Calu3 (cell line): ENCODE measurements around the gene ASPRV1. TPM values are rescaled to one million over a fixed set of nuclear protein-coding genes. Genes with fewer than 3 reads are reported as not detected.
A peak's percentile ranks its signal among the peaks of the same experiment; 100 is the strongest.

ENCODE experiments used
- BruUV-seq: library from RNA; stranded (reverse); fragments of 400-500 nt; replicated peaks from 2 replicates; lab custom pipeline; 2021; lab: Mats Ljungman, UMichigan
- CTCF ChIA-PET: fragments of 300-600 bp; sonication (Branson Sonifier 250); formaldehyde crosslinking; loops from one replicate; lab custom pipeline; 2022; ENCODE audit warnings: antibody characterized with exemption; lab: Charles Lee
- DNase-seq: peaks from one replicate; pipeline ENCODE4 v3.0.0; 2022
- H3K27ac Mint-ChIP-seq: one replicate; pipeline ENCODE4 v1.8.0; 2022; ENCODE audit warnings: mixed read lengths; ENCODE audit not compliant: unreplicated experiment
- H3K27me3 Mint-ChIP-seq: one replicate; pipeline ENCODE4 v1.8.0; 2022; ENCODE audit warnings: mixed read lengths; ENCODE audit not compliant: unreplicated experiment
- H3K36me3 Mint-ChIP-seq: one replicate; pipeline ENCODE4 v1.8.0; 2022; ENCODE audit warnings: mild to moderate bottlenecking, moderate library complexity, mixed read lengths; ENCODE audit not compliant: insufficient read depth, unreplicated experiment
- H3K4me1 Mint-ChIP-seq: one replicate; pipeline ENCODE4 v1.8.0; 2022; ENCODE audit warnings: mild to moderate bottlenecking, low read depth, mixed read lengths; ENCODE audit not compliant: unreplicated experiment
- H3K4me3 Mint-ChIP-seq: one replicate; pipeline ENCODE4 v1.8.0; 2022; ENCODE audit warnings: mild to moderate bottlenecking, low read depth, moderate library complexity, mixed read lengths; ENCODE audit not compliant: unreplicated experiment
- H3K9me3 Mint-ChIP-seq: one replicate; pipeline ENCODE4 v1.8.0; 2022; ENCODE audit warnings: low read depth, mixed read lengths; ENCODE audit not compliant: unreplicated experiment
- CTCF ChIP-seq: fragments of 200-600 bp; IDR thresholded peaks from one replicate; pipeline ENCODE4 v1.8.0; 2022; ENCODE audit warnings: antibody characterized with exemption; ENCODE audit not compliant: unreplicated experiment
- intact Hi-C: fragments of 100-400 bp; cut with micrococcal nuclease; formaldehyde crosslinking; loops from one replicate; pipeline ENCODE4 v1.10.0; 2022; ENCODE audit not compliant: unreplicated experiment
- total RNA-seq: library from RNA; stranded (reverse); gene quantifications from 2 replicates; pipeline ENCODE4 v1.2.3, GENCODE V29; 2022

ASPRV1 gene
- total RNA-seq, 1 experiment from 2014 or later: 0.17 TPM

GRCh38 chr2:69937968-69938367 is 23.5 kb downstream of the ASPRV1 start:
- peaks cover 25% of the 10 kb centered on the region for H3K4me1 Mint-ChIP-seq
- intact Hi-C loops: no loop called here
- TF ChIP-seq CTCF: no peak
- DNase-seq: no peak
- no TSS peak for BruUV-seq
- H3K27me3 Mint-ChIP-seq: no peaks in the 10 kb centered on the region
- H3K27ac Mint-ChIP-seq: peak overlapping the region; percentile 62
- H3K9me3 Mint-ChIP-seq: no peaks in the 10 kb centered on the region
- peaks cover 37% of the 10 kb centered on the region for H3K36me3 Mint-ChIP-seq
- CTCF ChIA-PET: no interaction called here
- H3K4me3 Mint-ChIP-seq: peak overlapping the region; percentile 20

GRCh38 chr2:69936906-69937305 is 24.5 kb downstream of the ASPRV1 start:
- intact Hi-C loops: no loop called here
- no peak for DNase-seq
- no peak for TF ChIP-seq CTCF
- CTCF ChIA-PET: no interaction called here
- peaks cover 37% of the 10 kb centered on the region for H3K36me3 Mint-ChIP-seq
- no peak overlapping the region for H3K4me3 Mint-ChIP-seq
- no peak overlapping the region for H3K27ac Mint-ChIP-seq
- H3K9me3 Mint-ChIP-seq: no peaks in the 10 kb centered on the region
- BruUV-seq: no TSS peak
- no peaks in the 10 kb centered on the region for H3K27me3 Mint-ChIP-seq
- H3K4me1 Mint-ChIP-seq: peaks cover 30% of the 10 kb centered on the region

GRCh38 chr2:69935011-69935410 is 26.4 kb downstream of the ASPRV1 start:
- no TSS peak for BruUV-seq
- intact Hi-C loops: no loop called here
- H3K4me1 Mint-ChIP-seq: peaks cover 39% of the 10 kb centered on the region

GRCh38 chr2:69934614-69934908 is 26.9 kb downstream of the ASPRV1 start:
- intact Hi-C loops: loop anchor here (5.0 kb wide), 1 partner anchor 138 kb away; no protein-coding TSS in a partner anchor
- no TSS peak for BruUV-seq
- no peak for DNase-seq
- H3K27ac Mint-ChIP-seq: peak overlapping the region; percentile 93
- peaks cover 30% of the 10 kb centered on the region for H3K36me3 Mint-ChIP-seq
- peaks cover 43% of the 10 kb centered on the region for H3K4me1 Mint-ChIP-seq
- no peak for TF ChIP-seq CTCF
- CTCF ChIA-PET: interaction anchor here (2.1 kb wide), 1 partner anchor 20 kb away, joined by 8 read pairs; the partner anchor contains the start of gene MXD1
- H3K27me3 Mint-ChIP-seq: no peaks in the 10 kb centered on the region
- H3K9me3 Mint-ChIP-seq: no peaks in the 10 kb centered on the region
- H3K4me3 Mint-ChIP-seq: peak overlapping the region; percentile 49

More at GRCh38 chr2:69935011-69935410, 26.4 kb downstream of the ASPRV1 start:
- peaks cover 35% of the 10 kb centered on the region for H3K36me3 Mint-ChIP-seq
- H3K4me3 Mint-ChIP-seq: no peak overlapping the region
- H3K9me3 Mint-ChIP-seq: no peaks in the 10 kb centered on the region
- H3K27me3 Mint-ChIP-seq: no peaks in the 10 kb centered on the region
- no peak for TF ChIP-seq CTCF
- no peak overlapping the region for H3K27ac Mint-ChIP-seq
- DNase-seq: no peak
- CTCF ChIA-PET: no interaction called here
